COR-L47 (cell line): Measurements from ENCODE around the gene COL27A1.

Experiments
- DNase-seq: peaks from one replicate; lab custom pipeline; 2025; lab: John Stamatoyannopoulos, UW

Gene COL27A1

DNA sequence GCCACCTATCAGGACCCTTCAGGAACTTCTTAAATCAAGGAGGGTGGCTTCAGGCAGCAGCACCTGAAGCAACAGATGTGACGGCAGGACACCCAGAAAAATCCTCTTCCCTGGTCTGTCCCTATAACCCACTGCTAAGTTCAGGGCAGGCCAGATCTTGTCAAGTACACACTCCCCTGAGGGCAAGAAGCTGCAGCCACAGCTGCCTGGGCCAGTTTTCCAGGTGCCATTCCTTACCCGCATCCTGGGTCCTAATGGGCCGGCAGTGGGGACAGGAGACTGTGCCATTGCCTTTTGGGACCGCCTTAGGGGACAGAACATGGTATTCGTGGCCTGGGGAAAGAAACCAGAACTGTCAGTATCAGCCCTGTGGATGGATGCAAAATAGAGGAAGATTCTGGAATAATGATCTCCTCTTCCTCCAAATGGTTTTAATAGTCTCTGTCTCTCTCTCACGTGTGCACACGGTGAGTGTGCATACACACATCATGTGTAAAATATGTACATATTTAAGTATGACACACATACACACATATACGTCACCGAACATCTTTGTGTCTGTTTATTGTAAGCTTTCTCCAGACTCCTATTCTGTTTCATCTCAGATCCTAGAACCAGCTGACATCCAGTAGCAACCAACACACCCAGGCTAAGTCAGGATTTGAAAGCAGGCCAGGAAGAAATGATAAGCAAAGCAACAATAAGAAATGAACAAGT, 188.3 kb downstream of the COL27A1 start:
- no peak for DNase-seq

- DNase-seq = no peak
These were observed 188.8 kb downstream of the COL27A1 start for GRCh38 chr9:114344188-114344566.

DNA sequence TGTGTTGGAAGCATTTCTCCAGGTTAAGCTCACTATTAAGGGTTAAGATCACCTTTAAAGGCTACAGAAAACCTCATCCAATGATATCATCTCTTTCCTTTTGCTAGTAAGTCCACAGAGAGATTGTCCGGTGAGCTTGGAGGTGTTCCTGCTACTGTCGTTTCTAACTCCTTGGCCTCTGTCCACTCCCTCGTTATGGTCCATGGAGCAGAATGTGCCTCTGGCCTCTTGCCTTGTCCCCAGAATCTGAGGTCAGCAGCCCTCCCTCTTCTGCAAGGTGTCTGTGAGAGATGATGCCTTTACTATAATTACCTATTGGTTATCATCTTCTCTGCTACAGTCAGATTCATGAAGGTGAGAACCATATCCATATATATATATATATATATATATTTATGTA, 189.4 kb downstream of the COL27A1 start:
- no peak for DNase-seq

DNA sequence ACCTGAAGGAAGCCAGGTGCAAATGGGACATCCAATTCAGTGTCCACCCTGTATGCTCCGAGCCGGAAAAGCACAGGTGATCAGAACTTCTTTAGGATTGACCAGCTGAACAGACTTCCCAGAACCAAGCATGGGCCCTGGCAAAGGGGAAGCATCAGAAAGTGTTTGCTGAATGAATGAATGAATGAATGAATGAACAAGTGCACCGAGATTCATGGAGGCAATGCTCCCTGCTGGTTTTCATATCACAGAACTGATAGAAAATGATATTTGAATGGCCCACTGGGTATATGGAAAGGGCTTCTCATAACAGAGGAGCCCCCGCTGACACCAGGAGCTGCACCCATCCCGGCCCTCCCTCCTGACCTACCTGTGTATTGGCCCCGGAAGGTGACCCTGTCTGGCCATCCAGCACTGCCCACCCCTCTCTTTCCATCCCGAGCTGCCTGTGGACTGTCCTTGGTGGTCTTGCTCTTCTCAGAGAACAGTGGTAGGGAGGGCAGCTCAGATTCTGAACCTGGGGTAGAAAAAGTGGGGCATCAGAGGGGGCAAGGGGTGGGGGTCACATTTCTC, 190.2 kb downstream of the COL27A1 start:
- DNase-seq = no peak

DNA sequence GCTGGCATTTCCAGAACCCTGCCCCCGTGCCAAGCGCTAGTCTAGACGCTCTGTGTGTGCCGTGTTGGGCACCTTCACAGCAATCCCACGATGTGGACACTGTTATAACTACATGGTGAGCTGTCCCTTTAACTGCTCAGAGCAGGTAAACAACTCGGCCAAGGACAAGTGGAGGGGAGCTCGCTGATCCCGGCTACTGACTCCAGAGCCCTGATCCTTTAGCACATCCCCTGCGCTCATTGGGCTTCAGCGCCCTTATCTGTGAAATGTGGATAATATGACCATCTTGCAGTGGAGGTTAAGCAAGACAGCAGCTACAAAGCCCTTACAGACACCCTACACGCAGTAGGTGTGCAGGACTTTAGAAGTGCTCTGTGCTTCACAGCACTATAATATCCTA, 190.8 kb downstream of the COL27A1 start:
- DNase-seq = no peak

DNA sequence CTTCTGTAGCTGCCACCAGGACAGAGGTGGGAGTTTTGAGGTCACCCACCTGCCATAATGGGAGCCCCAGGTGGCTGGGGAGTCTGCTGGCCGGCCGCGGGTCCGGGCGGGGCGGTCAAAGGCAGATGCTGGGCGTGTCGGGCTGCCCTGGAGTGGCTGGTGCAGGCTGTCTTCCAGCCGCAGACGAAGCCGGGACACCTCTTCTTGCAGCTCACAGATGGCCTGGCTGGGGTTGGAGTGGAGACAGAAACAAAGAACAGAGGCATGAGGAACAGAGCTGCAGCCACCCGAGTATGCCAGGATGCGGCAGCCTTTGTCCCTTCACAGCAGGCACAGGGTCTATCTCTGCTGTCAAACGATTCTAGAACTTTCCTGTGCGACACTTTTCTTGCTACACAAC, 192.3 kb downstream of the COL27A1 start:
- DNase-seq = no peak

DNA sequence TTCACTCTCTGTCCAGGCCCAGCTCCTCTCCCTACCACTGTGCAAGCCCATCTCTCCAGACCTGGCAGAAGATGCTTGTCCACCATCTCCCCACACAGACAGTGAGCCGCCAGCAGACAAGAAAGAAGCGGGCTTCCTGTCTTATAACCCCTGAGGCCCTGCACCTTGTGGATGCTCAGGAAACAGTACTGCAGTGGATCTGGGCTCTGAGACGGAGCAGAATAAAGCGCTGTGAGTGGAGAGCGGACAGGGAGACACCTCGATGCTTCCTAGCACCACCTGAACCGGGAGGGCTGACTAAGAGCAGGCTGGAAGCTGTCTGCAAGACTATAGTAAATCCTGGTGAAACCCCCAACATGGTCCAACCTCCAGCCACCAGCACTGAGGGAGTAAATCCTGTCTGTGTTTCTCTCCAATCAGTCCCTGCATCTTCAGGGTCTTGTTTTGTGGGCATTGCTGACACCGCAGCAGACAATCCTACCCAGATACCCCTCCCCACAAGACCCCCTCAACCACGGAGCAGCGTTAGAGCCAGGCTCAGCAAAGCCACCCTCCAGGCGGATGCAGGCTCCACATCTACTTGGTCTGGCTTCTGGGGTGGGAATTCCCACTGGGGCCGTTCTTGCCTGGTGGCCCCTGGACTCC, 193.0 kb downstream of the COL27A1 start:
- DNase-seq = no peak

DNA sequence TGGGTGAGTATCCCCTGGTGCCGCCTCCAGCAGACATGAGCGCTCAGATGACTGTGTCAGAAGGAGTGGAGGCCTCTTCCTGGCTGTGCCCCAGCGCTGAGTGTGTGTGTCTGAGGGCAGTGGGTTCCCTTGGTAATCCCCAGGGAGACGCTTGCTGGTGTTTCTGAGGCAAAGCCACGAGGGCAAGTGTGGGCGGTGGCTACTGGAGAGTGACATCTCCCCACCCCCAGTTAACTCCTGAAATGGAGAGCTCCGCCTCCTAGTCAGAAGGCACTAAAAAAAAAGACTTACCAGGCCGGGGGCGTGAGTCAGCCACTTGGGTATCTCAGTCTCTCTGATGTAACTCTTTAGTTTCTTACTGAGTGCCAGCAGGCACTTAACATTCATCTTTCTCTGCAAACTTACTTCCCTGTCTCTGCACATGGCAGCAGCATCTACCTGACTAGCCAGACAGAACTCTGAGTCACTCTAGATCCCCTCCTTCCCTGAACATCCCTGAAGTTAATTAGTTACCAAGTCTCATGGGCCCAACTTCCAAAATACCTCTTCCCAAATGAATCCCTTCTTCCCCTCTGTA, 193.7 kb downstream of the COL27A1 start:
- DNase-seq = no peak

- no peak for DNase-seq
These were observed 194.6 kb downstream of the COL27A1 start for GRCh38 chr9:114349713-114350480.

- no peak for DNase-seq
These were observed 195.5 kb downstream of the COL27A1 start for GRCh38 chr9:114350636-114351401.

DNA sequence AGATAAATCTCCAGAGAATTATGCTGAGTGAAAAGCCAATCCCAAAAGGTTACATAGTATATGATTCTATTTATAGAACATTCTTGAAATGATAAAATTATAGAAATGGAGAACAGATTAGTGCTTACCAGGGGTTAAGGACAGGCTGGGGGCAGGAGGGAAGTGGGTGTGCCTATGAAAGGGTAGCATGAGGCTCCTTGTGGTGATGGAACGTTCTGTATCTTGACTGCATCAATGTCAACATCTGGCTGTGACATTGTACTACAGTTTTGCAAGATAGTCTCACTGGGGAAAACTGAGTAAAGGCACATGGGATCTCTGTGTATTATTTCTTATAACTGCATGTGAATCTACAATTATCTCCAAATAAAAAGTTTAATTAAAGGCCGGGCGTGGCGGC, 196.6 kb downstream of the COL27A1 start:
- no peak for DNase-seq

GRCh38 chr9:114355821-114356220, 200.5 kb downstream of the COL27A1 start:
- DNase-seq = no peak

DNA sequence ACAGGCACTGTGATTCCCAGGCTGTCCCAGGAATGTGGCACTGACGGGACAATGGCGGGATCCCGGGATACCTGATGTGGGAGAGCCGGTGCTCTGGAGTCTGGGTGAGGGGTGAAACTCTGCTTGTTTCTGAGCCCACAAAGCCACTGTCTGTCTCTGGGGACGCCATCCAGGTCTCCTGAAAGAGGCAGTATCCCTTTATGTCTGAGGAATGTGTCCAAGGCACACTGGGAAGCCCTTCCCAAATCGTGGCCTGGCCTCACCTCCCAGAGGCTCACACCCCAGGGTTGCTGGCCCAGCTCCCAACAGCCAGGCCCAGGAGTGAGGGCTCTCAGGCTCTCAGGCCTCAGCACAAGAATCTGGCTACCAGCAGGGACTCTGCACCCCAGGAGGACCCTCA, 201.5 kb downstream of the COL27A1 start:
- no peak for DNase-seq

DNA sequence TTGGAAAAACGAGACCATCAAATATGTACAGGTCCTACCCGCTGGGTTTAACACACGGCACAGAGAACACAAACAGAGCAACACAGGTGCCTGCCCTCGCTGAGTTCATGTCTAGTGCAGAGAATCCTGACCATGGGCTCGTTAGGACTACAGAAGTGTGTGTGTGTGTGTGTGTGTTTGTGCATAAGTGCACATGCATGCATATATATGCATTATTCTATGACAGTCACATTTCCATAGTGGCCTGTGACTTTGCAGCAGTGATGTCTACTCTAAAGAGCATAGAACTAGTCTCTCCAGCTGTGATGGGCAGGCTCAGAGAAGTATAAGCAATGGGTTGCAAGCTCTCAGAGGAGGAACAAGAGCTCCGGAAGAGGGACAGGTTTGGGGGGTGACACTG, 202.0 kb downstream of the COL27A1 start:
- DNase-seq = no peak

- no peak for DNase-seq
These were observed 202.6 kb downstream of the COL27A1 start for GRCh38 chr9:114357911-114358328.

GRCh38 chr9:114359801-114360200, 204.5 kb downstream of the COL27A1 start:
- DNase-seq = no peak

DNA sequence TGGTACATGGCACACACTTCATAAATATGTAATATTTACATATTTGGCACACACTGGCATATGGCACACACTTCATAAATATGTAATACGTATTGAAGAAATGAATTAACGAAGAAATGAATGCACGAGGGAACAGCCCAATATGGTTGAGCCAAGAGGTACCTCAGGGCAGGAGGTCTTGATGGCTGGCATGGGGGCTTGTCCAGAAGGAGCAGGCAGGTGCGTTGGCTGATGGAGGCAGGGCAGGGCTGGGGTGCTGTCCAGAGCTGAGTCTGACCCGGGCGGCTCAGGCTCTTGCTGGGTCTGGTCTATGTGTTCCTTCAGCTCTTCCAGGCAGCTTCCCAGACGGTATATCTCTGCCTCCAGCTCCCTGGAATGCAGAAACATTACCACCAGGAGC, 206.2 kb downstream of the COL27A1 start:
- no peak for DNase-seq
